GM08714 (cell line): ENCODE results near the gene ALOX5.
"Not testable (repeated sequence)": the region's sequence is repeated elsewhere in the genome, so short reads cannot be mapped to it uniquely, and the experiment has no call there.

Source experiments
- H3K4me3 ChIP-seq: fragments of 200-500 bp; sonication (Bioruptor generic); 2 replicates; pipeline ENCODE4 v1.5.1; 2014; ENCODE audit warnings: mild to moderate bottlenecking, low read length, inconsistent platforms
- ZNF274 ChIP-seq: IDR thresholded peaks from 2 replicates; pipeline ENCODE4 v1.6.1; 2012; ENCODE audit warnings: mild to moderate bottlenecking, low read depth, low read length

ALOX5 gene

GRCh38 chr10:45380903-45381620 is 7.0 kb downstream of the ALOX5 start:
- H3K4me3 ChIP-seq, result no peak overlapping the region
- no peak for TF ChIP-seq ZNF274

- TF ChIP-seq ZNF274, result no peak
- H3K4me3 ChIP-seq, result no peak overlapping the region
These were observed 8.6 kb downstream of the ALOX5 start for GRCh38 chr10:45382591-45382990.

- TF ChIP-seq ZNF274, result no peak
- H3K4me3 ChIP-seq, result no peak overlapping the region
These were observed 9.8 kb downstream of the ALOX5 start for GRCh38 chr10:45383682-45384330.

GRCh38 chr10:45386657-45387056 is 12.6 kb downstream of the ALOX5 start:
- H3K4me3 ChIP-seq, result no peak overlapping the region
- TF ChIP-seq ZNF274, result no peak

- H3K4me3 ChIP-seq, result no peak overlapping the region
- no peak for TF ChIP-seq ZNF274
These were observed 13.3 kb downstream of the ALOX5 start for GRCh38 chr10:45387096-45387893.

- not testable (repeated sequence) for H3K4me3 ChIP-seq
These were observed 15.7 kb downstream of the ALOX5 start for GRCh38 chr10:45389671-45390070.

- not testable (repeated sequence) for H3K4me3 ChIP-seq
These were observed 17.6 kb downstream of the ALOX5 start for GRCh38 chr10:45391636-45392035.

GRCh38 chr10:45395554-45395953 is 21.5 kb downstream of the ALOX5 start:
- no peak overlapping the region for H3K4me3 ChIP-seq
- TF ChIP-seq ZNF274, result no peak

- TF ChIP-seq ZNF274, result no peak
- no peak overlapping the region for H3K4me3 ChIP-seq
These were observed 24.6 kb downstream of the ALOX5 start for GRCh38 chr10:45398595-45398994.

GRCh38 chr10:45399113-45399512 is 25.1 kb downstream of the ALOX5 start:
- H3K4me3 ChIP-seq, result no peak overlapping the region
- TF ChIP-seq ZNF274, result no peak

- no peak overlapping the region for H3K4me3 ChIP-seq
- no peak for TF ChIP-seq ZNF274
These were observed 29.1 kb downstream of the ALOX5 start for GRCh38 chr10:45403151-45403550.

GRCh38 chr10:45404087-45404769 is 30.2 kb downstream of the ALOX5 start:
- TF ChIP-seq ZNF274, result no peak
- H3K4me3 ChIP-seq, result no peak overlapping the region

GRCh38 chr10:45404770-45405120 is 30.7 kb downstream of the ALOX5 start:
- TF ChIP-seq ZNF274, result no peak
- H3K4me3 ChIP-seq, result no peak overlapping the region

GRCh38 chr10:45407542-45407941 is 33.5 kb downstream of the ALOX5 start:
- no peak for TF ChIP-seq ZNF274
- H3K4me3 ChIP-seq, result no peak overlapping the region
